Liver (tissue), 9 donors: ENCODE measurements around the gene RABL3. TPM values are rescaled to one million over a fixed set of nuclear protein-coding genes. Genes with fewer than 3 reads are reported as not detected.
A peak's percentile ranks its signal among the peaks of the same experiment; 100 is the strongest.
"Not testable (repeated sequence)": the region's sequence is repeated elsewhere in the genome, so short reads cannot be mapped to it uniquely, and the experiment has no call there.

Source experiments
- DNase-seq: peaks from one replicate; pipeline ENCODE4 v3.0.0-alpha.2; 2017; ENCODE audit warnings: low spot score
- H3K27ac ChIP-seq, 2 donors: one replicate each; pipeline ENCODE4 v1.7.0; 2013; ENCODE audit warnings: inconsistent platforms in 2 of 2, low read length in 2 of 2, control low read depth in 1 of 2, low read depth in 1 of 2, mild to moderate bottlenecking in 1 of 2
- H3K27me3 ChIP-seq, 4 donors: one replicate each; pipeline versions ENCODE4 v1.6.1 to v1.7.0; 2013; ENCODE audit warnings: low read length in 3 of 4, inconsistent platforms in 1 of 4, mild to moderate bottlenecking in 1 of 4, moderate library complexity in 1 of 4; ENCODE audit not compliant: control insufficient read depth in 4 of 4, insufficient read depth in 4 of 4
- H3K36me3 ChIP-seq, 4 donors: one replicate each; pipeline versions ENCODE4 v1.6.1 to v1.7.0; 2013; ENCODE audit warnings: low read length in 3 of 4, mild to moderate bottlenecking in 3 of 4, low read depth in 1 of 4, moderate library complexity in 1 of 4; ENCODE audit not compliant: control insufficient read depth in 4 of 4, insufficient read depth in 3 of 4
- H3K4me1 ChIP-seq, 4 donors: one replicate each; pipeline versions ENCODE4 v1.6.1 to v1.7.0; 2013; ENCODE audit warnings: low read length in 3 of 4, mild to moderate bottlenecking in 3 of 4, moderate library complexity in 1 of 4; ENCODE audit not compliant: control insufficient read depth in 4 of 4, insufficient read depth in 4 of 4
- H3K4me3 ChIP-seq, 3 donors: one replicate each; pipeline versions ENCODE4 v1.6.1 to v1.7.0; 2013; ENCODE audit warnings: low read length in 3 of 3, control low read depth in 1 of 3, low read depth in 1 of 3, mild to moderate bottlenecking in 1 of 3
- H3K9ac ChIP-seq, 2 donors: one replicate each; pipeline ENCODE4 v1.7.0; 2013; ENCODE audit warnings: low read length in 2 of 2, mild to moderate bottlenecking in 2 of 2, moderate library complexity in 2 of 2, control low read depth in 1 of 2, low read depth in 1 of 2
- H3K9me3 ChIP-seq, 4 donors: one replicate each; pipeline versions ENCODE4 v1.6.1 to v1.7.0; 2013; ENCODE audit warnings: low read length in 3 of 4; ENCODE audit not compliant: control insufficient read depth in 4 of 4
- ATF3 ChIP-seq: IDR thresholded peaks from 2 replicates; pipeline ENCODE4 v1.6.1; 2016; ENCODE audit warnings: antibody characterized with exemption
- CTCF ChIP-seq: fragments of 150-350 bp; IDR thresholded peaks from 2 replicates; pipeline ENCODE4 v1.5.1; 2017; ENCODE audit warnings: improper control_type of control experiment, low read depth, low read length; ENCODE audit not compliant: missing input control
- EGR1 ChIP-seq, 2 donors: IDR thresholded peaks; 2 replicates each; pipeline ENCODE4 v1.6.1; 2016 to 2018; ENCODE audit warnings: antibody characterized with exemption in 2 of 2, low read depth in 2 of 2
- FOXA1 ChIP-seq: IDR thresholded peaks from 2 replicates; pipeline ENCODE4 v1.6.1; 2016; ENCODE audit warnings: antibody characterized with exemption
- FOXA2 ChIP-seq: IDR thresholded peaks from 2 replicates; pipeline ENCODE4 v1.6.1; 2016; ENCODE audit warnings: antibody characterized with exemption
- GABPA ChIP-seq, 2 donors: IDR thresholded peaks in 1 of 2; conservative IDR thresholded peaks in 1 of 2; 2 replicates each; pipeline ENCODE4 v1.6.1; 2016; ENCODE audit warnings: antibody characterized with exemption in 2 of 2, mild to moderate bottlenecking in 1 of 2, moderate library complexity in 1 of 2
- HNF4A ChIP-seq, 2 donors: conservative IDR thresholded peaks; 2 replicates each; pipeline ENCODE4 v1.6.1; 2016; ENCODE audit warnings: antibody characterized with exemption in 2 of 2, mild to moderate bottlenecking in 2 of 2
- HNF4G ChIP-seq: IDR thresholded peaks from 2 replicates; pipeline ENCODE4 v1.6.1; 2016; ENCODE audit warnings: antibody characterized with exemption
- JUND ChIP-seq, 2 donors: IDR thresholded peaks; 2 replicates each; pipeline ENCODE4 v1.6.1; 2016; ENCODE audit warnings: antibody characterized with exemption in 2 of 2
- MAX ChIP-seq: IDR thresholded peaks from 2 replicates; pipeline ENCODE4 v1.6.1; 2016; ENCODE audit warnings: antibody characterized with exemption
- NR2F2 ChIP-seq: IDR thresholded peaks from 2 replicates; pipeline ENCODE4 v1.6.1; 2016; ENCODE audit warnings: antibody characterized with exemption
- RAD21 ChIP-seq, 2 donors: IDR thresholded peaks; 2 replicates each; pipeline ENCODE4 v1.6.1; 2016; ENCODE audit warnings: antibody characterized with exemption in 2 of 2, mild to moderate bottlenecking in 2 of 2
- REST ChIP-seq: IDR thresholded peaks from 2 replicates; pipeline ENCODE4 v1.6.1; 2016; ENCODE audit warnings: antibody characterized with exemption, mild to moderate bottlenecking
- RXRA ChIP-seq, 2 donors: IDR thresholded peaks; 2 replicates each; pipeline ENCODE4 v1.6.1; 2017 to 2018; ENCODE audit warnings: antibody characterized with exemption in 2 of 2, mild to moderate bottlenecking in 1 of 2
- SP1 ChIP-seq: IDR thresholded peaks from 2 replicates; pipeline ENCODE4 v1.6.1; 2018; ENCODE audit warnings: antibody characterized with exemption, mild to moderate bottlenecking
- TAF1 ChIP-seq: conservative IDR thresholded peaks from 2 replicates; pipeline ENCODE4 v1.6.1; 2016; ENCODE audit warnings: antibody characterized with exemption, mild to moderate bottlenecking
- YY1 ChIP-seq: IDR thresholded peaks from 2 replicates; pipeline ENCODE4 v1.6.1; 2016; ENCODE audit warnings: antibody characterized with exemption, mild to moderate bottlenecking
- ZBTB33 ChIP-seq: IDR thresholded peaks from 2 replicates; pipeline ENCODE4 v1.6.1; 2016; ENCODE audit warnings: antibody characterized with exemption
- WGBS: extraction: QIAGEN DNeasy Blood & Tissue Kit; methylation state at CpG from one replicate; pipeline ENCODE4 v1.1.7; 2013; 5-methylcytosine and 5-hydroxymethylcytosine counted together
- polyA plus RNA-seq, 2 donors: library from polyadenylated mRNA; stranded (reverse) in 1 of 2; unstranded in 1 of 2; fragments of 200-250 nt in 1 of 2; fragments of >200 nt in 1 of 2; fragmentation: Nextera tagmentation in 1 of 2; extraction: Ambion mirVana in 1 of 2; gene quantifications; one replicate each; pipeline versions ENCODE4 v1.2.1 to v1.2.3, GENCODE V29; 2013 to 2015
- total RNA-seq, 2 donors: library from RNA; depleted of rRNA; stranded (reverse); fragments of >200 nt; gene quantifications; one replicate each; pipeline ENCODE4 v1.2.3, GENCODE V29; 2014
- donor health status: healthy.
- donor health status: healthy.
- donor health status: healthy.
- donor health status: healthy.
- donor health status: healthy.

RABL3 gene
- total and polyA plus RNA-seq, 4 donors, result 8.6 to 14.1 (median 13.1) TPM

- peaks cover 3 to 28% (median 18%) of the 10 kb centered on the region in 4 donors for H3K36me3 ChIP-seq
- no peaks in the 10 kb centered on the region for H3K9me3 ChIP-seq
- no peaks in the 10 kb centered on the region for H3K27me3 ChIP-seq
- peak overlapping the region; percentile 70 to 97 for H3K9ac ChIP-seq
- 19% methylated on average over 3 of the region's 3 CpGs for WGBS
- TF ChIP-seq ATF3 (no peak), YY1 (no peak), MAX (no peak), EGR1 (IDR thresholded peaks at IDR 0.05; ENCODE audit: low read depth in 2 of 2) (no peak)
- DNase-seq, result no peak
- peak overlapping the region; percentile 74 to 96 (median 93) for H3K4me3 ChIP-seq
- H3K4me1 ChIP-seq, result peaks cover 5 to 48% (median 23%) of the 10 kb centered on the region in 4 donors
- peak overlapping the region; percentile 47 to 76 for H3K27ac ChIP-seq
Measured at GRCh38 chr3:120678984-120679383, 63.3 kb downstream of the RABL3 start.

- peaks cover 4 to 42% (median 19%) of the 10 kb centered on the region in 4 donors for H3K4me1 ChIP-seq
- H3K27me3 ChIP-seq, result no peaks in the 10 kb centered on the region
- H3K4me3 ChIP-seq, result peak overlapping the region; percentile 74 to 96 (median 93)
- TF ChIP-seq FOXA2 (peak; percentile 54), ATF3 (no peak), TAF1 (peak; percentile 70), HNF4G (no peak), NR2F2 (peak; percentile 53), YY1 (peak; percentile 69), ZBTB33 (peak; percentile 81), MAX (peak; percentile 90), HNF4A (conservative IDR thresholded peaks at IDR 0.05) (peak; percentile 66 to 83), RXRA (IDR thresholded peaks at IDR 0.05) (peak; percentile 96), SP1 (peak; percentile 89), CTCF (no peak), GABPA (IDR thresholded peaks at IDR 0.05 in 1 of 2, conservative IDR thresholded peaks at IDR 0.05 in 1 of 2) (no peak), FOXA1 (peak; percentile 50), REST (peak; percentile 89), JUND (IDR thresholded peaks at IDR 0.05) (peak; percentile 54 to 77), EGR1 (IDR thresholded peaks at IDR 0.05; ENCODE audit: low read depth in 2 of 2) (peak in 1 of 2 donors; percentile 67), RAD21 (IDR thresholded peaks at IDR 0.05) (peak; percentile 53 to 59)
- H3K36me3 ChIP-seq, result peaks cover 3 to 33% (median 23%) of the 10 kb centered on the region in 4 donors
- H3K9me3 ChIP-seq, result no peaks in the 10 kb centered on the region
- WGBS, result 6% methylated on average over 6 of the region's 6 CpGs
- H3K9ac ChIP-seq, result peak overlapping the region in 1 of 2 donors; percentile 97
- DNase-seq, result peak; percentile 39
- peak overlapping the region; percentile 47 to 76 for H3K27ac ChIP-seq
Measured at GRCh38 chr3:120678331-120678947, 63.9 kb downstream of the RABL3 start.

- WGBS, result 95% methylated on average over 7 of the region's 7 CpGs
Measured at GRCh38 chr3:120677193-120677592, 65.1 kb downstream of the RABL3 start.

More at GRCh38 chr3:120677193-120677592, 65.1 kb downstream of the RABL3 start:
- not testable (repeated sequence) for H3K27ac ChIP-seq, H3K9me3 ChIP-seq, H3K9ac ChIP-seq, DNase-seq, H3K27me3 ChIP-seq, H3K4me3 ChIP-seq
- peaks cover 4 to 30% (median 11%) of the 10 kb centered on the region in 4 donors for H3K4me1 ChIP-seq
- peaks cover 3 to 45% (median 35%) of the 10 kb centered on the region in 4 donors for H3K36me3 ChIP-seq
